Esophagus mucosa (tissue), 1 donor: Measurements from ENCODE around the gene RPTOR. TPM values are rescaled to one million over a fixed set of nuclear protein-coding genes. Genes with fewer than 3 reads are reported as not detected.
A peak's percentile ranks its signal among the peaks of the same experiment; 100 is the strongest.

Experiments
- ATAC-seq: fragments of 200-7000 bp; cut with Tn5 transposase; one replicate; pipeline ENCODE4 v1.9.1; 2020
- total RNA-seq: library from RNA; stranded (reverse); gene quantifications from one replicate; pipeline ENCODE4 v1.2.4, GENCODE V29; 2023
- donor health status: DM: yes; HTN: yes; CAD: no.

Gene RPTOR
- total RNA-seq, 1 donor from 2014 or later, result 14.9 TPM

DNA sequence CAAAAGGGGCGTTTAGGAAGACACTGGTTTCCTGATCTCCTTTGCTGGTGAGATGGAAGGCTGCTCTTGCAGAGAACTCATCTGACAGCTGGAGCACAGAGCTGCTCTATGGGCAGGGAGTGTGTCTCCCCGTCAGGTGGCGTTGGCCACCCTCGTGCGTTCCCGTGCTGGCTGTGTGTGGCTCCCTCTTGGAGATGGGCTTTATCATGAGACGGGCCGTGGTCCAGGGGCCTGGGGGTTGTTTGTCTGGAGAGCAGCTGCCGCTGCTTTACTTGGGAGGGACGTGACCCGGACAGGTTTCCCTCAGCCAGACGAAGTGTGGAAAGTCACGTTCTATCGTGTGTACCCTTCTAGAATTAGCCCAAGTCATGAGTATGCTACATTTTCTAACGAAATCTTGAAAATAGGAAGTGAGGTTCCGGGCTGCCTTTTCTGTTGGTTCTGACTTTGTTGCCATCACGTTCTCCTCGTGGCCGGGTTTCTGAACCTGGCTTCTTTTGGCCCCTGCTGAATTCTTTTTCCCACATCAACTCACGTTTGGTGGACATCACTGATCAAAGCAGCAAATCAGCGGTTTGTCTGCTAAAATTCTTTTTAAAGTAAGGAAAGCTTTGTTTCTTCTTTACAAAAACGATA is 341.4 kb downstream of the RPTOR start:
- no peak for ATAC-seq

DNA sequence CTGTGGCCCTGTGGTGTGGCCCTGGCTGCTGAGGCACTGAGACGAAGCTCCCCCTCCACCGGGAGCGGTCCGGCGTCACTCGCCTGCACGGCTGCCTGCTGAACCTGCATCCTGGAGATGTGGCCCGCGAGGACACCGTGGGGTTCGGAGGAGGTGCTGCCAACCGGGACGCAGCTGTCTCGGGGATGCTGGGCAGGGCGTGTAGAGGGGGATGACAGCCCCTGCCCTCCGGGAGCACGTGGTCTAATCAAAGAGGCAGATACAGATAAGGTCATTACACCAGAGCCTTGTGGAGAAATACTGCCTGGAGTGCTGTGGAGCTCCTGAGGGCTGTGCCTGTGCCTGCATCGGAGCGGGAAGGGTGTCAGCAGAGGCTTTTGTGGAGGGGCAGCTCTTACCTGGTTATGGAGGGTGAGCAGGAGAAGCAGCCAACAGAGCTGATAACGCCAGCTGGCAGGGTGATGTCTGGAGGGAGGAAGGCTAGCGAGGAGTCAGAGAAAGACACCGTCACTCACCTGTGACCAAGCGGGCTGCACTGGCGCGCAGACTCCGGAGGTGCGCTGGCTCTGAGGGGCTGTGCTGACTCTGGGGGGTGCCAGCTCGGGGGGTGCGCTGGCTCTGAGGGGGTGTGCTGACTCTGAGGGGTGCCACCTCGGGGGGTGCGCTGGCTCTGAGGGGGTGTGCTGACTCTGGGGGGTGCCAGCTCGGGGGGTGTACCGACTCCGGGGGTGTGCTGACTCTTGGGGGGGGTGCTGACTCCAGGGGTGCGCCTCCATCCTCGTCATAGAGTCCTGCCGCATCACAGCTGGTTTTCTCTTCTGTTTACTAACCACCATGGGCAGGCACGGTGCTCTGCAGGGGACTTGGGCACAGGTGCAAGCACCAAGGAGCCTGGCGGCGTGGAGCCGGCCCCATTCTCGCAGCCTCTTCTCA is 342.3 kb downstream of the RPTOR start:
- ATAC-seq, result no peak

DNA sequence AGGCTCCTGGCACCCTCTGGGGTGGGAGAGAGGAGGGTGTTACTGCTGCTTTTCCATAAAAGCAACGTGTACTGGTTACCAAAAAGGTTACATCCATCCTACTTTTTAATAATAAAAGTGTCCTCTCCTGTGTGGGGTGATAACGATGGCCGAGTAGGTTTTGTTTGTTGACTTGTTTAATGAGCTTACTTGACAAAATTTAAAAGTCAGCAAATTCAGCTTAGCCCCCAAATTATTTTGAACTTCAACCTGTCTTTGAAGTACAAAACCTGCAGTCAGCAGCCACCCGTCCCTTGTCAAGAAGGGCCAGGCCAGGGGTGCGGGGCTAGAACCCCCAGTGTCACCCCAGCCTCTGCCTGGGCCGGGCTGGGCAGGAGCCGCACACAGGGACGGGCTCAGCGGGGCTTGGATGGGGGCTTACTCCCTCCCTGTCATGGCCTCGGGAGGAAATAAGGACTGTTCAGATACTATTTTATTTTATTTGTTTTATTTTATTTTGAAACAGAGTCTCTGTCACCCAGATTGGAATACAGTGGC is 343.1 kb downstream of the RPTOR start:
- no peak for ATAC-seq

DNA sequence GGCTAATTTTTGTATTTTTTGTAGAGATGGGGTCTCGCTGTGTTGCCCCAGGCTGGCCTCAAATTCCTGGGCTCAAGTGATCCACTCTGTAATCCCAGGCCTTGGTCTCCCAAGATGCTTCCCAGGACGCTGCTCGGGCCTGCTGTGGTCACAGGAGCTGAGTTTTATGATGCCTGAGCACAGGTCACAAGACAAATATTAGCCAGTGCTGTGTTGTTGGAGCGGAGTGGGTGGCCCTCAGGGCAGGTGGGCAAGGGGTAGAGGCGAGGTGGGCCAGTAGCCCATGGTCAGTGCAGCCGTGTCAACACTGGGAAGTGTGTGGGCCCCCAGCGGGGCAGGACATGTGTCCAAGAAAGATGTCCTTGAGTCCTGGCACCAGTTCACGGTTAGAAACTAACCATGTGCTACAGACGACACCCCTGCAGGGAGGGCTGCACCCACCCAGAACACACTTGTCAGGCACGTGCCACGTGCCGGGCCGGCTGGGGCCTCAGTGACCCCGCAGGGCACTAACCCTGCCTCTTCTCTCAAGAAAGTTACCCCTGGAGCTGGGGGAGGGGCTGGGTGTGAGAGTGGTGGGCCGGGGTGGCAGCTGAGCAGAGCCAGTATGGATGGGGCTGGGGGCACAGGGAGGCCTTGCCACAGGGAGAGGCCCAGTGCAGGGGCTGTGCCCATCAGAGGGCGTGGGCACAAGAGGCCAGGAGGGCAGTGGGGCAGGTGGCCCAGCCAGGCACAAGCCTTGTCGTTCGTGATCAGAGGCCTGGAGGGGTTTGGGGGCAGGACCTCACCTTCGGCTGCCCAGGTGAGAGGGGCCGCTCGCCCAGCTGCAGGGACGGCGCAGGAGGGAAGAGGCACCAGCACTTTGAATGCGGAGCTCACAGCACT is 343.9 kb downstream of the RPTOR start:
- ATAC-seq, result no peak

DNA sequence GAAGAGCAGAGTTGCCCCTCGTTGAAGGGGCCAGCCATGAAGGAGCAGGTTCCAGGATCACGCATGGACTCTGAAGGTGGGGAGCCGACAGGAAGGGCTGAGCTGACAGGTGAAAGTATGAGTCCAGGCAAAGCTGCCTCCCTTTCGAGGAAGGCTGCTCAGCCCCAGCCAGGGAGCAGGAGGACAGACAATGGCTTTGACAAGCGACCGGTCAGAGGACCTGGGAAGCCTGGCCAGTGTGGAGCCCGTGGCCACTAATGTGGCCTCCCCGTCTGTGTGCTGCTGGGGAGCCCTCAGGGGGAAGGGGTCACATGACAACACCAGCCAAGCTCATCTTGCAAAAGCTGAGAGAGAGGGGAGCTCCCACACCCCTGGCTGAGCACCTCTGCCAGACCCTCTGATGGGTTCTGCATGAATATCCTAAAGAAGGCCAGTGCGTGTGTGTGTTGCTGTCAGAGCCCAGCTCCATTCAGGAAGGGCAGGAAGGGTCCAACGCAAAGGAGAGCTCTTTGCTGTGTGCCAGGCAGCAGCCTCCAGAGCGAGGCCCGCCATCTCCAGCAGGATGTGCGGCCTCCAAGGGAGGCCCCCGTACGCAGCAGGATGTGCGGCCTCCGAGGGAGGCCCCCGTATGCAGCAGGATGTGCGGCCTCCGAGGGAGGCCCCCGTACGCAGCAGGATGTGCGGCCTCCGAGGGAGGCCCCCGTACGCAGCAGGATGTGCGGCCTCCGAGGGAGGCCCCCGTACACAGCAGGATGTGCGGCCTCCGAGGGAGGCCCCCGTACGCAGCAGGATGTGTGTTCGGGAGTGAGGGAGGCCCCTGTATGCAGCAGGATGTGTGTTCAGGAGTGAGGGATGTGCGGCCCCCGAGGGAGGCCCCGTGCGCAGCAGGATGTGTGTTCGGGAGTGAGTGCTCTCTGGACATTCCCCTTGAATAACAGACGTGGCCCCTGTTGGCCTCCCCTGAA is 344.9 kb downstream of the RPTOR start:
- ATAC-seq, result no peak

DNA sequence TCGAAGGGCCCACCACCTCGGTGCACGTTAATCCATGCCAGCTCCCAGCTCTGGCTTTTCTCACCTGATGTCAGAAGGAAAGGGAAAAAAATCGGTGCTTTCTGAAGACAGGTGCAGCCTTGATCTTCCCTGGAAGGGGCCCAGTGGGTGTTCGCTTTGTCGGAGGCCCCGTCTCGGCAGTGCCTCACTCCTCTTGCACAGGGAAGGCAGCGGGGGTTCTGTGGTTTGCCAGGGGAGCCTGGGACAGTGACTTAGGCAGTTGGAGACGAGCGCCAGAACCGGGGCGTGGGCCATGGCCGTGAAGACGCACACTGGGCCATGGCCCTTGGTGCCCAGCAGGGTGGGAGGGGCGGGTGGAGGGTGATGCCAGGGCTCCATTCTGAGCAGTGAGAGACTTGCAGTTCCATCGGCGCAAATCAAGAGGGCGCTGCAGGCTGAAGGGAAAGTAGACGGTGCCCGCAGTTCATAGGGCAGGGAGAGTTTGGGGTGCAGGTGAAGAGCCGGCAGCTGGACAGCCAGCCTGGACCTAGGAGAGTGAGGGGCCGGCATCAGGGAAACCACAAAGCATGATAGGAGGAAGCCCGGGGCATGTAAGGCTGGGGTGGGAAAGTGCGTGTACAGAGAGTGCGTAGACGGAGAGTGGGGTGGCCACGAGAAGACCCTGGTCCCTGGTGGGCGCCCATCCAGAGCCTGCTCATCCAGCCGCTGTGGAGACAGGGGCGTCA is 345.7 kb downstream of the RPTOR start:
- ATAC-seq, result no peak

DNA sequence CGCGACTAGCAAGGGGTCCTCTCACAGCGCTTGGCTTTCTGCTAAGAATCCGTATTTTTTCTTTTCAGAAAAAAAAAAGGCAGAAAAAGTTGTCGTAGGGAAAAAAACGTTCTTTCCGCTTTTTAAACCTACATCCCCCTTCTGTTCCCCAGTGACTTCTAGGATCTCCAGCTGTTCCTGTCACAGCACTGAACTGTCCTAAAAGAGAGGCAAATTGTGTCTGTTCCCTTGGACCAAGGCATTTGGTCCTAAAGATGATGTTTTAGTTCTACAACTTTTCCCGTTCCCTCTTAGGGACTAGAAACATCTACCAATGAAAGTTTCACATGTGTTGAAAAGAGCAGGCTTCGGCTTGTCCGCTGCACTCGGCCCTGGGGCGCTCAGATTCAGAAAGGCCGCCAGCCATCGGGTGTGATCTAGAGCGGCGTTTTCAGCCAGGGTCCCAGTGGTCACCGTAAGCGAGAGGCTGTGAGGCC is 346.3 kb downstream of the RPTOR start:
- ATAC-seq, result no peak

DNA sequence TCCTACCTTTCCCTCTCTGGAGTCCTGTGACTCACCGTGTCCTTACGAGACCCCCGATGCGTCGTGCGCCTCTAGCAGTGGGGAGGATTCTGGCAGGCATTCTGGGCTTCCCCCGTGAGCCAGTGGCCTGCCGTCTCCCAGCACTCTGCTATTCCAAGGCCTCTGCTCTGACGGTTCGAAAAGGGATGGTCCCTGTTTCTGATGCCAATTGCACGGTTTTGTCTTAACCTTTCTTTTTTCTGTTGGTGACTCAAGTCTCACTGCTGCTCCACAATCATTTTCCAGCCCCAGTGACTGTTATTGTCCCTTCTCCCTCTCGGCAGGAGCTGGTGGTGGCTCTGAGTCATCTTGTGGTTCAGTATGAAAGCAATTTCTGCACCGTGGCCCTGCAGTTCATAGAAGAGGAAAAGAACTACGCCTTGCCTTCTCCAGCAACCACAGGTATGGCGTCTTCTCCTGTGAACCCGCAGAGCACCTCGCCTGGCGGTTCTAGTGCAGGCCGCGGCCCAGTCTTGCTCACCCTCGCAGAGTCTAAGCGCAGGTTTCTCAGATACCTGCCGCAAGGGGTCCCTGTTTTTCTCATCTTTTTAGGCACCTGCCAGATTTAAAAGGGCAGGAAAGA is 346.9 kb downstream of the RPTOR start:
- ATAC-seq, result peak; percentile 56

DNA sequence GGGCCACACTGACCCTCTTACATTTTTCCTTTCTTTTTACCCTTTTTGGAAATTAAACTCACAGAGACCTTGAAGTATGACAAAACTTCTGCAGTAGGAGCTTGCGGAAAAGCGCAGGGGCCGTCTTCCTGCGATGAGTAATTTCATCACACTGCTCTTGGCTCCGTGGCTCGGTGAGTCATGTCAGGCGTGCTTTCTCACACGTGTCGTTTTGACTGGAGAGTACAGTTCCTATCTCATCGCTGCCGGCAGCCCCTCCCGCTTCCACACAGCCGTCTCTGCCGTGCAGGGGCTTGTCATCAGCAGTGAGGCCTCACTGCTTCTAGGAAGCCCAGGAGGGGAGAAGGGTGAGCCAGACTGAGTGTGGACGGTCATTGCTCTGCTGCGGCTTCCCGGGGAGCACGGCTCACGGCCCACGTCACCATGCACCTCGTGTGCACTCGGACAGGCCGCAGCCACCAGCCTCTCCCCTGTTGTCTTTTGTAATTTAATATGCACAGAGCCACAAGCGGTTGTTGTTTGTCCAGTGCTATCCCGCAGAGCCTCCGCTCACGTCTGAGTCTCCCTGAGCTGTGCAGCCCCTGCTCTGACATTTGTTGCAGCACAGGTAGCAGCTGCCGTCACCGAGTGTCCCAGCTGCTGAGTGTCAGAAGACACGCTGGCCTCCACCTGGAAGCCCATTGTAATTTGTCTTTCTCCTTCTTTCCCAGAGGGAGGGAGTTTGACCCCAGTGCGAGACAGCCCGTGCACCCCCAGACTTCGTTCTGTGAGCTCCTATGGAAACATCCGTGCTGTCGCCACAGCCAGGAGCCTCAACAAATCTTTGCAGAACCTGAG is 347.6 kb downstream of the RPTOR start:
- ATAC-seq, result peak; percentile 87

DNA sequence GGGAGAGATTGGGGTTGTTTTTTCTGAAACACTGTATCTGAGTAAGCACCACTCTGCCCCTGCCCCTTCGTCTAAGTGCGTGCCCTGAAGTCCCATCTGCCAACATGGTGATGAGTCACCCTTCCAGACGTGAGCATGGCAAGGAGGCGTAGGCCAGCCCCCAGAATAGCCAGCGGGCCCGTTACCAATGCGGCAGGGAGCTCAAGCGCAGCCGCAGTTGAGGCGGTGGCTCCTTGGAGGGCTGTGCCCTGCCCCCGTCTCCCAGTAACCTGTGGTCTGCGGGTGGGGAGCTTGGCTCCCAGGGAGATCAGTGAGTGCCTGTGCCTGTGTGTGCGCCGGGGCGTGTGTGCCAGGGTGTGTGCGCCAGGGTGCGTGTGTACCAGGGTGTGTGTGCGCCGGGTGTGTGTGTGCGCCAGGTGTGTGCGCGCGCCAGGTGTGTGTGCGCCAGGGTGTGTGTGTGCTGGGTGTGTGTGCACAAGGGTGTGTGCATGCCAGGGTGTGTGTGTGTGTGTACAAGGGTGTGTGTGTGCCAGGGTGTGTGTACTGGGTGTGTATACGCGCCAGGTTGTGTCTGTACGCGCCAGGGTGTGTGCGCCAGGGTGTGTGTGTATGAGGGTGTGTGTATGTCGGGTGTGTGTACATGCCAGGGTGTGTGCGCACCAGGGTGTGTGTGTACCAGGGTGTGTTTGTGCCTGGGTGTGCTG is 348.4 kb downstream of the RPTOR start:
- peak; percentile 41 for ATAC-seq

DNA sequence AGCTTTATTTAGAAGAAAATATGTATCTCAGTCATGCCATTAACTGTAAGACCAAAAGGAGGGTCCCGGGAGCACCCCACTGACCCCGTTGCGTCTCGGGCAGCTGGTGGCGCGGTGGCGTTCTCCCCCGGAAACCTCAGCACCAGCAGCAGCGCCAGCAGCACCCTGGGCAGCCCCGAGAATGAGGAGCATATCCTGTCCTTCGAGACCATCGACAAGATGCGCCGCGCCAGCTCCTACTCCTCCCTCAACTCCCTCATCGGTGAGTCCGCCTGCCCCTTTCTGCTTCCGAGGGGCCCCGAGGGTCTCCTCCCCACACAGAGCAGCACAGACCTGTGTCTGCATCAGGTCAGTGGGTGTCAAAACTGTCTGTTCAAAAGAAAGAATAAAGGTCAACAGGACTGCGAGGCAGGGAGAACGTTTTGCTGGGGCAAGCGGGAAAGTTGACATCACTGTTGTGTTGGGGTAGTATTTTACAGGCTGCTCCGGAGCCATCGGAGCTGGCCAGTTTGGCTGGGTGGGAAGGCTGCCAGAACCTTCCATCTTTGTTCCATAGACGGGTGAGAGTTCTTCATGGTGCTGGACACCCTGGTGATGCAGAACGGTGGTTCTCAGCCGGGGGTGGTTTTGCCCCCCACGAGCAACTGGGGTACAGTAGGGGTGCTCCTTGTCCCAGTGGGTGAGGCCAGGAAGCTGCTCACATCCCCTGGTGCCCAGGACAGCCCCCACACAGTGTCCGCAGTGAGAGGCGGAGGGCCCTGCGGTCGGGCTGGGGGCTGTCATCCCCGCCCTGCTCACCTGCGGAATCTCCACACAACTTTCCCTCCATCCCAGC is 349.2 kb downstream of the RPTOR start:
- no peak for ATAC-seq

DNA sequence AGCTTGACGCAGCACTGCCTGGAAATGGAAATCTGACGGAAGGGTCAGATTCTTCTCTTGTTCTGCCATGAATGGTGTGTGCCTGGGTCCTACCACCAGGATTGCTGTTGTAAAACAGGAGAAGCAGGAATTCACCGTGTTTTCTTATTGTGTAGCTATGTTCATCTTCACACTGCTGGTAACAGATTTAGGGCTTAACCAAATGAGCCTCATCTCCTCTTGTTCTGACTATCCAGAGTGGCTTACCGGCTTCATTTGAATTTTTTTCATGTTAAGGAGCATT is 349.7 kb downstream of the RPTOR start:
- ATAC-seq, result no peak

DNA sequence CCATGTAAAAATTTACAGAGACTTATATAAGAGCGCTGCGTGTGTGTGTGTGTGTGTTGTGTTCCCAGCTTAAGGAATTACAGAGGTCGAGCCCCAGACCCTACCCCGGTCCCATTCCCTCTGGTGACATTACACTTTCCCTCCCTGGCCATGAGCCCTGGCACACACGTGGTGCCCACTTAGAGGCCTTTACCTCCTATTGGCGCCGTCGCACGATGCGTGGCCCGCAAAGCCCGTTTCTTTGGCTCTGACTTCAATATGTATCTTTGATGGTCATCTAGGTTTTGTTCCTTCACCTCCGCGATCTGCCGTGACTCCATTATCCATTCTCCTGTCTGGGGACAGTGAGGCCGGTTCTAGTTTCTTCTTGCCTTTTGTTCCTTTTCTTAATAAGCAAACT is 350.1 kb downstream of the RPTOR start:
- ATAC-seq, result no peak

DNA sequence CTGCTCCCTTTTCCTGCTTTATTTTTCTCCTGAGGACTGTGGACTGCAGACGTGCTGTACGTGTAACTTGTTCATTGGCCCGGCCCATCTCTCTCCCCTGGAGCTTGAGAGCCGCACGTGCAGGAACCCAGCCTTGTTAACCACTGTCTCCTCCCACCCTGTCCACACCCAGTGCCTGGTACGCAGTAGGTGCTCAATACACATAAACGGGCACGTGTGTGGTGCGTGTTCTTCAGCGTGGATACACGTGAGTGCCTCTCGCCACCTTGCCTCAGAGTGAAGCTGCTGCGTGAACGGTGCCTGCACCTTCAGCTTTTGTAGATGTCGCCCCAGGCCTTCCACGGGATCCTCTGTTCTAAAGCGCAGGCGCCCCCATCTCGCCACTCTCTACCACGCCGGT is 350.7 kb downstream of the RPTOR start:
- no peak for ATAC-seq

DNA sequence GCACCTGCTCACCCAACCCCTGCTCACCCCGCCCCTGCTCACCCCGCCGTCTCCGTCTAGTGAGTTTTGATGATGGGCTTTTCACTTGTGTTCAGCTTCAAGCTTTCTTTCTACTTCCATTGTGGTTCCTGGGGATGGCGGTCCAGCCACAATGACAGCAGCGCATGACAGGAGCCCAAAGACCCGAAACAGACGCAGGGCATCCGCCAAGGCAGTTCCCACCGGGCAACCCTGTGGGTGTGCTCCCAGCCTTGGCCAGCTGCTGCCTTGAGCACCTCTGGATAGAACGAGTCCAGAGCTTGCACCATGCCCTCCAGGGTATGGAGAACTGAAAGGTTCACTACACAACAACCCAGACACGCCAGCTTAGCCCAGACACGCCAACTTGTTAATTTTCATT is 354.1 kb downstream of the RPTOR start:
- no peak for ATAC-seq

DNA sequence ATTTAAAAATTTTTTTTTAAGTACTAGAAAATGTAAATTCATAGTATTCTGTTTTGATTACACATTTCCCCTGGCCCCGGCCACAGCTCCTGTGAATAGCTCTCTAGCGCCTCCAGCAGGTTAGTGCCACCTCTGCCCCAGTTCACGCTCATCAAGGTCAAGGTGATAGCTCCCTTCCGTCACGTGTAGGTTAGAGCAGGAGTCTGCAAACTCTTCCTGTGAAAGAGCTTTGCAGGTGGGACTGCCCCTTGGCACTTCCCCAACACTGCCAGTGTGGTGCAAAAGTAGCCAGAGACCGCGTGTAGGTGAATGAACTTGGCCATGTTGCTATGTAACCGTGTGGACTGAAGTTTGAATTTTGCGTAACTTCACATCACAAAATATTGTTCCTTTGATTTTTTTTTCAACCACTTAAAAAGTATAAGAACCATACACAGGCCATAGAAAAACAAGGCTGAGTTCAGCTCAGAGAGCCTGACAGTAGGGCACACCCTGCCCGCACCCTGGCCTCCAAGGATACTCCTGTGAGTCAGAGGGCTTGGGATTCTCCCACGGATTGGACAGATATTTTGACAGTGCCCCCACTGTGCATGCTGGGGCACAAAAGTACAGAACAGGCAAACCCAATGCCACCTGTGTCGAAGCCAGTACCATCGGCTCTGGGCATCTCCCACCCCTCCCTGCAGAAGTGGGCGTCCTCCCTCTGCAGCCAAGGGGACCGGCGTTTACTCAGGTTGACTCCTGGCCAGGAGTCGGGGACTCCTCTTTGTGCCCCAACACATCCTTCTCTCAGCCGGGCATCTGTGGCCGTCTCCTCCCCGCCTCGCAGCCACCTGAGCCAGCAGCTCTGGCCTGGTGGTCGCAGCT is 355.0 kb downstream of the RPTOR start:
- ATAC-seq, result peak; percentile 59

DNA sequence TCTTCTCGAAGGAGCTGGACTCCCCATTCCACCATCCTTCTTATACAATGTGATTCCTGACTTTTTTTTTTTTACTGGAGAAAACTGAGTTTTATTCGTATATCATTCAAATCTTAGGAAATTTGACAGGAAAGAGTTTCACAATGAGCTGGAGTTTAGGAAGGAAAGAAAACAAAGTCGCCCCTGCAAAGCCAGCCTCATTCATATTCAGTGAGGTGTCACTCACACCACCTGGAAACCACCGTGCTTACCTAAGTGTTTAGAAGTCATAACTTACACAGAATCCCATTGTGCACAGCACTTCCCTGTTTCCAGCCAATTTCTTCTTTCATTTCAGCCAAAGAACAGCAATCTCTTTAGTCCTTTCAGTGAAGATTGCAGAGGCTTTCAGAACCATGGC is 356.7 kb downstream of the RPTOR start:
- no peak for ATAC-seq
